TTC549 (cell line): ENCODE data around the gene RLN3.

ENCODE experiments used
- FAIRE-seq: peaks from 2 replicates; lab custom pipeline; 2012; peaks lifted over from hg19 to GRCh38; lab: Jason Lieb, UNC

The RLN3 gene

GRCh38 chr19:14055396-14055795 lies 27.4 kb downstream of the RLN3 start:
- no peak for FAIRE-seq

GRCh38 chr19:14056069-14056666 lies 28.2 kb downstream of the RLN3 start:
- FAIRE-seq, result no peak

GRCh38 chr19:14056741-14057356 lies 28.9 kb downstream of the RLN3 start:
- no peak for FAIRE-seq

- FAIRE-seq, result no peak
Measured at GRCh38 chr19:14058182-14059092, 30.5 kb downstream of the RLN3 start.

GRCh38 chr19:14059093-14059480 lies 31.1 kb downstream of the RLN3 start:
- FAIRE-seq, result no peak

GRCh38 chr19:14059652-14060155 lies 31.8 kb downstream of the RLN3 start:
- no peak for FAIRE-seq

GRCh38 chr19:14061081-14061749 lies 33.3 kb downstream of the RLN3 start:
- FAIRE-seq, result no peak

- FAIRE-seq, result no peak
Measured at GRCh38 chr19:14061751-14062557, 34.0 kb downstream of the RLN3 start, which contains the start of gene PALM3. PALM3 (minus strand) TSS chr19:14062076; CDS start chr19:14061980, 96 bp downstream.

GRCh38 chr19:14062558-14062855 lies 34.6 kb downstream of the RLN3 start:
- FAIRE-seq, result no peak

- FAIRE-seq, result no peak
Measured at GRCh38 chr19:14063105-14063504, 35.2 kb downstream of the RLN3 start.

- FAIRE-seq, result no peak
Measured at GRCh38 chr19:14066134-14066533, 38.2 kb downstream of the RLN3 start.

- FAIRE-seq, result no peak
Measured at GRCh38 chr19:14070268-14071050, 42.5 kb downstream of the RLN3 start.

- FAIRE-seq, result no peak
Measured at GRCh38 chr19:14072535-14073260, 44.8 kb downstream of the RLN3 start, which contains the start of gene MISP3. MISP3 (plus strand) TSS chr19:14072786; CDS start chr19:14073310, 524 bp downstream.

- no peak for FAIRE-seq
Measured at GRCh38 chr19:14073261-14073924, 45.4 kb downstream of the RLN3 start.

GRCh38 chr19:14073925-14074838 lies 46.2 kb downstream of the RLN3 start:
- no peak for FAIRE-seq

- FAIRE-seq, result no peak
Measured at GRCh38 chr19:14078411-14078810, 50.5 kb downstream of the RLN3 start.
